Measurements from ENCODE around the gene IL13. TPM values are rescaled to one million over a fixed set of nuclear protein-coding genes. Genes with fewer than 3 reads are reported as not detected.

Gene IL13
- total RNA-seq, 1 donor from 2014 or later = not detected

DNA sequence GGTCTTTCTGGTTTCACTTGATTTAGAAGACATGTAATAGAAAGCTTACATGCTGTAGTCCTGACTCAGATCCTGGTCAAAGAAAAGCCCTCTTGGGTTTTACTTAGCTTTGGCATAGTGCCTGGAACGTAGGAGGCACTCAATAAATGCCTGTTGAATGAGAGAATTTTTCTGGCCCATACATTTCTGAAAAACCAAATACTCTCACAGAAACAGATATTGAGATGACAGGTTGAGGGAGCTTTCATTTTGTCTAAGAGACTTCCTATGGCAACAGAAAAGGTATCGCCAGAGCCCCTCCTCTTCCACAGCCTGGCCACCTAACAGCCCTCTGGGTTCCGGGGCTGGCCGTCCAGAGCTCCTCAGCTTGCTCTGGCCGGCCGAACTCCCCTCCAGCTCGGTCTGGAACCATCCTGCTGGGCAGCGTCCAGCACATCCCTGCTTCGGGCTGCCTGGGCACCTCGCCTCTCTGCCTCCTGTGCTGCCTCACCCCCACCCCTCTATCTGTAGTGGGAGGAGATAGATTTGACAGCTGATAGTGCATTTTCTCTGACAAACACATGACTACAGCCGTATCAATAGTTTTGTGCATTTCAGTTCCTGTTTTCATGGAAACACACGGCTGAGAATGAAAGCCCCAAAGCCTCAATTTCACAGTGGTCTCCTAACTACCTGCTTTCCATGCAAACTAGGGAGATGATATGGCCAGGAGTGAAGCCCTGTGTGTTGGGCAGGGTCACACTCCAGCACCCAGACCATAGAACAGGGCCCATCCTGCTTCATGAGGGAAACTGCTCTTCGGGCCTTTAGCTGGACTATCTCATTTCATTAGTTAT, 16.9 kb downstream of the IL13 start:
- Histone ChIP-seq H3K9ac (no peak overlapping the region), H3K4me3 (no peak overlapping the region), H4K20me1 (ENCODE audit: low read depth) (no peaks in the 10 kb centered on the region), H2AFZ (replicated peaks) (no peak overlapping the region), H3K9me3 (ENCODE audit: low read depth) (no peaks in the 10 kb centered on the region), H3K27ac (no peak overlapping the region), H3K27me3 (no peaks in the 10 kb centered on the region), H3K79me2 (ENCODE audit: low read depth) (no peaks in the 10 kb centered on the region), H3K36me3 (no peaks in the 10 kb centered on the region), H3K4me1 (no peaks in the 10 kb centered on the region), H3K4me2 (no peak overlapping the region), H3F3A (ENCODE audit: low read depth) (no peaks in the 10 kb centered on the region)
- Mint-ChIP-seq H3K36me3 (no peaks in the 10 kb centered on the region), H3K27me3 (ENCODE audit: insufficient read depth, low read depth) (peaks cover 3% of the 10 kb centered on the region), H3K27ac (no peak overlapping the region), H3K9me3 (no peaks in the 10 kb centered on the region), H3K4me3 (no peak overlapping the region), H3K4me1 (peaks cover 7% of the 10 kb centered on the region)
- TF ChIP-seq EZH2phosphoT487 (IDR thresholded peaks at IDR 0.05) (no peak), EZH2 (IDR thresholded peaks at IDR 0.05) (no peak)
- TF ChIP-seq, protein P1, sequence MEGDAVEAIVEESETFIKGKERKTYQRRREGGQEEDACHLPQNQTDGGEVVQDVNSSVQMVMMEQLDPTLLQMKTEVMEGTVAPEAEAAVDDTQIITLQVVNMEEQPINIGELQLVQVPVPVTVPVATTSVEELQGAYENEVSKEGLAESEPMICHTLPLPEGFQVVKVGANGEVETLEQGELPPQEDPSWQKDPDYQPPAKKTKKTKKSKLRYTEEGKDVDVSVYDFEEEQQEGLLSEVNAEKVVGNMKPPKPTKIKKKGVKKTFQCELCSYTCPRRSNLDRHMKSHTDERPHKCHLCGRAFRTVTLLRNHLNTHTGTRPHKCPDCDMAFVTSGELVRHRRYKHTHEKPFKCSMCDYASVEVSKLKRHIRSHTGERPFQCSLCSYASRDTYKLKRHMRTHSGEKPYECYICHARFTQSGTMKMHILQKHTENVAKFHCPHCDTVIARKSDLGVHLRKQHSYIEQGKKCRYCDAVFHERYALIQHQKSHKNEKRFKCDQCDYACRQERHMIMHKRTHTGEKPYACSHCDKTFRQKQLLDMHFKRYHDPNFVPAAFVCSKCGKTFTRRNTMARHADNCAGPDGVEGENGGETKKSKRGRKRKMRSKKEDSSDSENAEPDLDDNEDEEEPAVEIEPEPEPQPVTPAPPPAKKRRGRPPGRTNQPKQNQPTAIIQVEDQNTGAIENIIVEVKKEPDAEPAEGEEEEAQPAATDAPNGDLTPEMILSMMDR (IDR thresholded peaks at IDR 0.05) = no peak
- DNase-seq (ENCODE audit: low spot score) = no peak

DNA sequence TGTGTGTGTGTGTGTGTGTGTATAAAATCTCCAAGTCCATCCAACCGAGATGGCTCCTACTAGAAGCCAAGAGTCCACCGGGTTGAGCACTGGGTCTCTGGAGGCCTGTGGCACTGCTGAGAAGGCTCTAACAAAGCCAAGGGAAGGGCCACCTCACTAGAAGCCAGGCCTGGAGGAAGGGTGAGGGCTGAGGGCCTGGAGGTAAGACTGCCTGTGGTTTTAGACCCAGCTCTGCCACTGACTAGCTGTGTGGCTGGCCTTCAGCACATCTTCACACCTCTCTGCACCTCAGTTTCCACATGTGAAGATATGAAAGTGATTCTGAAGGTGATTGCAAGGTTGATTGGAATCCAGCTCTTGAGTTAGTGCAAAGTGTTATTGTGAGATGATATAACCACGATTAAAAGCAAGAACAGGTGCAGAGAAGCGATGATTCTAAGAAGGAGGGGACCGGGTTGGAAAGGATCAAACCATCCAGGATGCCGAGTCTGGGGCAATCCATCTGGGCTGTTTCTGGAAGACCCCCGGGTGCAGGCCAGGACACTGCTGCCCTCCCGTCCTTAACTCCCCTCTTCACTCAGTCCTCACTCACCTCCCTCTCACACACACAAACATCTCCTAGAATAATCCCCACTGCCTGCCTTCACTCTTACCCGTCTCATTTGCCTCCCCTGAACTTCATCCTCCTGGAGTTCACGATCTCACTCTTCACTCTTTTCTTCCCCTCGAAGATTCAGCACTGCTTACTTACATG, 18.1 kb downstream of the IL13 start:
- H4K20me1 ChIP-seq (ENCODE audit: low read depth) = no peaks in the 10 kb centered on the region
- no peaks in the 10 kb centered on the region for H3K36me3 Mint-ChIP-seq
- no peaks in the 10 kb centered on the region for H3K9me3 Mint-ChIP-seq
- H3K9me3 ChIP-seq (ENCODE audit: low read depth) = no peaks in the 10 kb centered on the region
- DNase-seq (ENCODE audit: low spot score) = no peak
- TF ChIP-seq EZH2phosphoT487 (IDR thresholded peaks at IDR 0.05) = no peak
- TF ChIP-seq EZH2 (IDR thresholded peaks at IDR 0.05) = no peak
- TF ChIP-seq, protein P1 (IDR thresholded peaks at IDR 0.05) = no peak
- no peaks in the 10 kb centered on the region for H3F3A ChIP-seq (ENCODE audit: low read depth)
- H3K4me1 ChIP-seq = no peaks in the 10 kb centered on the region
- H3K4me1 Mint-ChIP-seq = peaks cover 2% of the 10 kb centered on the region
- H3K9ac ChIP-seq = no peak overlapping the region
- H2AFZ ChIP-seq (replicated peaks) = no peak overlapping the region
- no peaks in the 10 kb centered on the region for H3K79me2 ChIP-seq (ENCODE audit: low read depth)
- H3K27me3 Mint-ChIP-seq (ENCODE audit: insufficient read depth, low read depth) = peaks cover 2% of the 10 kb centered on the region
- no peak overlapping the region for H3K27ac ChIP-seq
- H3K4me3 Mint-ChIP-seq = no peak overlapping the region
- no peak overlapping the region for H3K4me3 ChIP-seq
- no peaks in the 10 kb centered on the region for H3K27me3 ChIP-seq
- no peak overlapping the region for H3K4me2 ChIP-seq
- H3K36me3 ChIP-seq = no peaks in the 10 kb centered on the region
- H3K27ac Mint-ChIP-seq = no peak overlapping the region

DNA sequence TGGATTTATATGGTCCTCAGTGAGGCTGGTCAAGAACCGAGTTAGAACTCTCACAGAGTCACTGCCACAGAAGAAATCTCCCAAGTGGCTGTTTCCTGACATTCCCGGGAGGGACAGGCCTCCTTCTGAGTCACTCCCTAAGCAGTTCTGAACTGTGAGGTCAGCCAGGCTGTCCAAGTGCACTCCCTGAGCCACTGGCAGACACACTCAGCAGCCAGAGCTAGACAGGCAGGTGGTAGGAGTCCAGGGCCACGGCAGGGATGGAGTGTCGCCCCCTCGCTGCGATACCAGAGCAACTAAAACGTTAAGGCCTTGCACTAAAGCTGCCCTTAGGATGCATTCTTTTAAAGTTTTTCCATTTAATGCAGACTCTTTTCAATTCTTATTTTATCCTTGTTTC, 19.2 kb downstream of the IL13 start:
- Histone ChIP-seq H3K36me3 (no peaks in the 10 kb centered on the region), H3K79me2 (ENCODE audit: low read depth) (no peaks in the 10 kb centered on the region), H3K4me1 (no peaks in the 10 kb centered on the region), H3F3A (ENCODE audit: low read depth) (no peaks in the 10 kb centered on the region), H3K9me3 (ENCODE audit: low read depth) (no peaks in the 10 kb centered on the region), H3K27ac (no peak overlapping the region), H2AFZ (replicated peaks) (no peak overlapping the region), H4K20me1 (ENCODE audit: low read depth) (no peaks in the 10 kb centered on the region), H3K4me3 (no peak overlapping the region), H3K27me3 (no peaks in the 10 kb centered on the region), H3K4me2 (no peak overlapping the region), H3K9ac (no peak overlapping the region)
- Mint-ChIP-seq H3K27ac (no peak overlapping the region), H3K9me3 (no peaks in the 10 kb centered on the region), H3K27me3 (ENCODE audit: insufficient read depth, low read depth) (no peaks in the 10 kb centered on the region), H3K36me3 (no peaks in the 10 kb centered on the region), H3K4me3 (no peak overlapping the region), H3K4me1 (peaks cover 2% of the 10 kb centered on the region)
- TF ChIP-seq, protein P1 (IDR thresholded peaks at IDR 0.05) = peak; percentile 29
- TF ChIP-seq EZH2phosphoT487 (IDR thresholded peaks at IDR 0.05) = no peak
- DNase-seq (ENCODE audit: low spot score) = peak; percentile 24

All from neural progenitor cell (in vitro differentiated cells).